Measurements from ENCODE around the gene ERLEC1. TPM values are rescaled to one million over a fixed set of nuclear protein-coding genes. Genes with fewer than 3 reads are reported as not detected.
"Not testable (repeated sequence)": the region's sequence is repeated elsewhere in the genome, so short reads cannot be mapped to it uniquely, and the experiment has no call there.

The ERLEC1 gene
- total and polyA plus RNA-seq, 7 donors: 23.8 to 49.6 (median 27.1) TPM

DNA sequence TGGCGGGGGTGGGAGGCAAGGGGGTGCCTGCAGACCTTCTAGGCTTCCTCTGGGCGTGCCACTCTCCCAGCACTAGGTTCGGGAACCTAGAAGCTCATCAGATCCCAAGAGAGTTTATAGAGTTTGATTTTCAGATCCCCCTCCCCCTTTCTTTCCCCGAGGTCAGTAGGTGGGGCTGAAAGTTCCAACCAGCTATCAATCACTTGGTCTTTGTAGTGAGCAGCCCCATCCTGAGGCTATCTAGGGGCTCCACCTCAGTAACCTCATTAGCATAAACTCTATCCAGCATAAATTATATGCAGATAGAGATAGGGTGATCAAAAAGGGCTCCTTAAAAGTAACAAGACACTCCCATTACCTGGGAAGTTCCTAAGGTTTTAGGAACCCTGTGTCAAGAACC, 32.8 kb downstream of the ERLEC1 start:
- TF ChIP-seq, protein P1, sequence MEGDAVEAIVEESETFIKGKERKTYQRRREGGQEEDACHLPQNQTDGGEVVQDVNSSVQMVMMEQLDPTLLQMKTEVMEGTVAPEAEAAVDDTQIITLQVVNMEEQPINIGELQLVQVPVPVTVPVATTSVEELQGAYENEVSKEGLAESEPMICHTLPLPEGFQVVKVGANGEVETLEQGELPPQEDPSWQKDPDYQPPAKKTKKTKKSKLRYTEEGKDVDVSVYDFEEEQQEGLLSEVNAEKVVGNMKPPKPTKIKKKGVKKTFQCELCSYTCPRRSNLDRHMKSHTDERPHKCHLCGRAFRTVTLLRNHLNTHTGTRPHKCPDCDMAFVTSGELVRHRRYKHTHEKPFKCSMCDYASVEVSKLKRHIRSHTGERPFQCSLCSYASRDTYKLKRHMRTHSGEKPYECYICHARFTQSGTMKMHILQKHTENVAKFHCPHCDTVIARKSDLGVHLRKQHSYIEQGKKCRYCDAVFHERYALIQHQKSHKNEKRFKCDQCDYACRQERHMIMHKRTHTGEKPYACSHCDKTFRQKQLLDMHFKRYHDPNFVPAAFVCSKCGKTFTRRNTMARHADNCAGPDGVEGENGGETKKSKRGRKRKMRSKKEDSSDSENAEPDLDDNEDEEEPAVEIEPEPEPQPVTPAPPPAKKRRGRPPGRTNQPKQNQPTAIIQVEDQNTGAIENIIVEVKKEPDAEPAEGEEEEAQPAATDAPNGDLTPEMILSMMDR (IDR thresholded peaks at IDR 0.05): no peak
- ATAC-seq (no peak), DNase-seq (no peak)
- Histone ChIP-seq H3K4me3 (no peak overlapping the region), H3K9me3 (no peaks in the 10 kb centered on the region), H3K4me1 (no peaks in the 10 kb centered on the region), H3K27ac (no peak overlapping the region), H3K27me3 (ENCODE audit: insufficient read depth in 3 of 3, low read length in 2 of 3) (no peaks in the 10 kb centered on the region), H3K36me3 (ENCODE audit: insufficient read depth in 1 of 2, low read depth in 1 of 2) (peaks cover 0 to 57% of the 10 kb centered on the region in 2 donors)
- intact Hi-C loops (cut with DNase I): no loop called here
- WGBS, 3 donors: 72 to 83% (median 75%) methylated on average over 4 of the region's 4 CpGs

DNA sequence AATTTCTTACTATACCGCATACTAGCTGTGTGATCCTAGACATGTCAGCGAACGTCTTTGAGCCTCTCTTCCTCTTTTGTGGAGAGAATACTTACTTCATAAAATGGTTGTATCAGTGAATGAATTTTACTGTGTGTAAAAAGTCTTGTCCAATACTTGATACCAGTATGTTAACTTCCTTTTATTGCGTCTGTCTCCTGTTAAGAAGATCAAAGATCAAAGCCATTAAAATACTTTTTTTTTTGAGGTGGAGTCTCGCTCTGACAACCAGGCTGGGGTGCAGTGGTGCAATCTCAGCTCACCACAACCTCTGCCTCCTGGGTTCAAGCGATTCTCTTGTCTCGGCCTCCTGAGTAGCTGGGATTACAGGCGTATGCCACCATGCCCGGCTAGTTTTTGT, 33.2 kb downstream of the ERLEC1 start:
- ATAC-seq (no peak), DNase-seq (no peak)
- intact Hi-C loops (cut with DNase I): no loop called here
- Histone ChIP-seq H3K4me1 (no peaks in the 10 kb centered on the region), H3K9me3 (no peaks in the 10 kb centered on the region), H3K4me3 (no peak overlapping the region), H3K36me3 (ENCODE audit: insufficient read depth in 1 of 2, low read depth in 1 of 2) (peaks cover 0 to 53% of the 10 kb centered on the region in 2 donors), H3K27ac (no peak overlapping the region), H3K27me3 (ENCODE audit: insufficient read depth in 3 of 3, low read length in 2 of 3) (no peaks in the 10 kb centered on the region)
- TF ChIP-seq, protein P1 (IDR thresholded peaks at IDR 0.05): no peak
- WGBS, 3 donors: 89 to 92% (median 91%) methylated on average over 9 of the region's 9 CpGs

DNA sequence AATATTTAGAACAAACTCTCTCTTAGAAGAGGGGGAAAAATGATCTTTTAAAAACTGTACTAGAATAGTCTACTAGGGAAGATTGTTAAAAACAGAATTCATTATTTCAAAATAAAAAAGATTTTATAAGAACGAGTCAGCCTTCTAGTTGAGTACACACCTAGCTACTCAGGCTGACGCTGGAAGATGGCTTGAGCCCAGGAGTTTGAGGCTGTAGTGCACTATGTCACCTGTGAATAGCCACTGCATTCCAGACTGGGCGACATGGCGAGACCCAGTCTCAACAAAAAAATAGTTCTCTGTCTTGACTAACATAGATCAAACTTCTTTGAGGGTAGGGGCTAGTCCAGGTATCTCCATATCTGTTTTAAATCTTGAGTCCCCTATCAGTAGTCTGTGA, 33.9 kb downstream of the ERLEC1 start:
- no peaks in the 10 kb centered on the region for H3K9me3 ChIP-seq
- no peaks in the 10 kb centered on the region for H3K27me3 ChIP-seq (ENCODE audit: insufficient read depth in 3 of 3, low read length in 2 of 3)
- intact Hi-C loops (cut with DNase I): no loop called here
- ATAC-seq (no peak), DNase-seq (no peak)
- no peak overlapping the region for H3K27ac ChIP-seq
- TF ChIP-seq, protein P1 (IDR thresholded peaks at IDR 0.05): no peak
- no peaks in the 10 kb centered on the region for H3K4me1 ChIP-seq
- WGBS, 3 donors: 90 to 96% (median 91%) methylated on average over 4 of the region's 4 CpGs
- H3K36me3 ChIP-seq (ENCODE audit: insufficient read depth in 1 of 2, low read depth in 1 of 2): peaks cover 0 to 46% of the 10 kb centered on the region in 2 donors
- no peak overlapping the region for H3K4me3 ChIP-seq

DNA sequence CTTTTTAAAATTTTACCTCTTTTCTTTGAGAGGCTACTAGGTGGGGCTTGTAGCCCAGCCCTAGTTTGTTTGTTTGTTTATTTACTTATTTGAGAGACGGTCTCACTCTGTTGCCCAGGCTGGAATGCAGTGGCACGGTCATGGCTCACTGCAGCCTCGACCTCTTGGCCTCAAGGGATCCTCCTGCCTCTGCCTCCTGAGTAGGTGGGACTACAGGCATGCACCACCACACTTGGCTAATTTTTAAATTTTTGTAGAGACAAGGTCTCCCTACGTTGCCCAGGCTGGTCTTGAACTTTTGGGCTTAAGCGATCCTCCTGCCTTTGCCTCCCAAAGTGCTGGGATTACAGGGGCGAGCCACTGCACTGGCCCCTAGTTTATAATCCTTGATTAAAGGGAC, 35.0 kb downstream of the ERLEC1 start:
- H3K27ac ChIP-seq: no peak overlapping the region
- DNase-seq (no peak), ATAC-seq (no peak)
- 84 to 89% (median 85%) methylated on average over 6 of the region's 6 CpGs for WGBS, 3 donors
- no peaks in the 10 kb centered on the region for H3K27me3 ChIP-seq (ENCODE audit: insufficient read depth in 3 of 3, low read length in 2 of 3)
- intact Hi-C loops (cut with DNase I): no loop called here
- no peaks in the 10 kb centered on the region for H3K9me3 ChIP-seq
- peaks cover 0 to 37% of the 10 kb centered on the region in 2 donors for H3K36me3 ChIP-seq (ENCODE audit: insufficient read depth in 1 of 2, low read depth in 1 of 2)
- TF ChIP-seq, protein P1 (IDR thresholded peaks at IDR 0.05): no peak
- peaks cover 2% of the 10 kb centered on the region for H3K4me1 ChIP-seq
- H3K4me3 ChIP-seq: no peak overlapping the region

DNA sequence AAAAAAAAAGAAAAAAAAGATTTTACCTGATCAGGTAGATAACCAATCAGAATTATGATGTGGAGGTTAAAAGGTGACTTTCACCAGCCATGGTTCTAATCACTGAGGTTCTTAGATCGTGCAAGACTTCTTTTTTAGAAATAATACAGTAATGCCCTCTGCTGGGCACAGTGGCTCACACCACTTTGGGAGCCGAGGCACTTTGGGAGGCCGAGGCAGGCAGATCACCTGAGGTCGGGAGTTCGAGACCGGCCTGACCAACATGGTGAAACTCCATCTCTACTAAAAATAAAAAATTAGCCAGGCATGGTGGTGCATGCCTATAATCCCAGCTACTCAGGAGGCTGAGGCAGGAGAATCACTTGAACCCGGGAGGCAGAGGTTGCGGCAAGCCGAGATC, 36.8 kb downstream of the ERLEC1 start:
- H3K27me3 ChIP-seq (ENCODE audit: insufficient read depth in 3 of 3, low read length in 2 of 3); DNase-seq; H3K4me3 ChIP-seq; H3K9me3 ChIP-seq; ATAC-seq; H3K27ac ChIP-seq; intact Hi-C loops (cut with DNase I): not testable (repeated sequence)
- peaks cover 0 to 19% of the 10 kb centered on the region in 2 donors for H3K36me3 ChIP-seq (ENCODE audit: insufficient read depth in 1 of 2, low read depth in 1 of 2)
- WGBS, 3 donors: 89 to 90% (median 89%) methylated on average over 9 of the region's 9 CpGs
- peaks cover 10% of the 10 kb centered on the region for H3K4me1 ChIP-seq

All from psoas muscle (tissue), 8 donors.